Measurements from ENCODE around the gene LGALS3. TPM values are rescaled to one million over a fixed set of nuclear protein-coding genes. Genes with fewer than 3 reads are reported as not detected.

Gene LGALS3
- total RNA-seq, 2 donors from 2014 or later: 195 to 237 TPM

DNA sequence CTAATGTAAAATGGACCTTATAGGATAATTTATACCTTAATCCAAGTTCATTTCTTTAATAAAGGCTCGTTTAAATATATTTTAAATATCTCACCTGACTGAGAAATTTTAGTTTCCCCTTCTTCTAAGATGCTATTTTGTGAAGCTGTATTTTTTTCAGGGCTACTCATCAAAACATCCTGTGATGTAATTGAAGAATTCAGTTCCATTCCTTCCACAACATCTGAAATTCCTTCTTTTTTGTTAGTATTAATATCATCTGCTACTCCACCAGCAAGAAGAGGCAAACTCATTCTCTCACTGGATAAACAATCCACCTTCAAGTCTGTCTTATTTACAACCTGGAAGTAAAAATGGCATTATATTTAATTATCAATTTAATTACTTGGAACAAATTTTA, 22.5 kb downstream of the LGALS3 start:
- Histone ChIP-seq H3K4me1 (ENCODE audit: control insufficient read depth in 1 of 2, low read depth in 2 of 2) (no peaks in the 10 kb centered on the region), H3K27ac (no peak overlapping the region), H3K36me3 (no peaks in the 10 kb centered on the region), H3K9me3 (no peaks in the 10 kb centered on the region), H3K4me3 (no peak overlapping the region), H3K27me3 (replicated peaks; ENCODE audit: insufficient read depth) (no peaks in the 10 kb centered on the region)
- TF ChIP-seq CTCF (IDR thresholded peaks at IDR 0.05): no peak
- DNase-seq (ENCODE audit: low spot score): no peak
- no peak for ATAC-seq (ENCODE audit: insufficient number of reproducible peaks, low FRiP score, low read depth)

DNA sequence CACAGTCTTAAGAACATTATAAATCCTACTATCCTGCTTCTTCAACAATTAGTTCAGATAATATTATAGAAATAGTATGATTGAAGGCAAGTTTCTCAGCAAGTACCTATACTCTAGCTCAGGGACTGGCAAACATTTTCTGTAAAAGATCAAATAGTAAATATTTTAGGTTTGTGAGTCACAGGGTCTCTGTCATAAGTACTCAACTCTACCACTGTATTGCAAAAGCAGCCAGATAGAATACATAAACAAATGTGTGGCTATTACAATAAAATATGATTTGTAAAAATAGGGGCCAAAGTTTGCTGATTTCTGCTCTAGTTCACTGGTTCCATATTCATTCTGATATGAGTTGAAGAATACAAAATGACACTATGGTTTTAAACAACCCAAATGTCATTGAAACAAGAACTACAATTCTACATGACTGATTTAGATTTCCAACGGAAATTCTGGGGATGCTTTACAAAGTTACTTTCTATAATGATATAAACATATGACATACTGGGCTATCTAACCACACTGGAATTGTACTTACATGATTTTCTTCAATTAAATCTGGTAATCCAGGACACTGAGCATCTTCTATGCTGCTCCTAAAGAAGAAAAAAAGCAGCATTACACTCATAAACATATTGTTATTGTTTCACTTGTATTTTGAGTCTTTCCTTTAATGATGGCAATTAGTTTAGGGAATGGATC, 23.2 kb downstream of the LGALS3 start:
- DNase-seq (ENCODE audit: low spot score): no peak
- Histone ChIP-seq H3K9me3 (no peaks in the 10 kb centered on the region), H3K27me3 (replicated peaks; ENCODE audit: insufficient read depth) (no peaks in the 10 kb centered on the region), H3K4me3 (no peak overlapping the region), H3K27ac (no peak overlapping the region), H3K36me3 (no peaks in the 10 kb centered on the region), H3K4me1 (ENCODE audit: control insufficient read depth in 1 of 2, low read depth in 2 of 2) (no peaks in the 10 kb centered on the region)
- TF ChIP-seq CTCF (IDR thresholded peaks at IDR 0.05): no peak
- ATAC-seq (ENCODE audit: insufficient number of reproducible peaks, low FRiP score, low read depth): no peak

DNA sequence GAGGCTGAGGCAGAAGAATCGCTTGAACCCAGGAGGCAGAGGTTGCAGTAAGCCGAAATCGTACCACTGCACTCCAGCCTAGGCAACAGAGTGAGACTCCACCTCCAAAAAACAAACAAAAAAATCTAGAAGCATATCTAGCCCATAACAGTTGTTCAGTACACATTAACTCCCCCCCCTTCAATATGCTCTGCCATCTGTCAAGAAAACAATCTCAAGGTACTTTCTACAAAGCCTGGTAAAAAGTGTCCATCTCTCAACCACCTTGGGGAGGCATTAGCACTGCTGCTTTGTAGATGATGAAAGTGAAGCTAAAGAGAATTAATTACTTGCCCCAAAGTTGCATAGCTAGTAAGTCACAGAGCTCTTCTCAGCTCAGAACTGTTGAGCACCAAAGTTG, 24.9 kb downstream of the LGALS3 start:
- Histone ChIP-seq H3K27me3 (replicated peaks; ENCODE audit: insufficient read depth) (no peaks in the 10 kb centered on the region), H3K9me3 (no peaks in the 10 kb centered on the region), H3K4me1 (ENCODE audit: control insufficient read depth in 1 of 2, low read depth in 2 of 2) (no peaks in the 10 kb centered on the region), H3K27ac (no peak overlapping the region), H3K4me3 (no peak overlapping the region), H3K36me3 (no peaks in the 10 kb centered on the region)
- DNase-seq (ENCODE audit: low spot score) (no peak), ATAC-seq (ENCODE audit: insufficient number of reproducible peaks, low FRiP score, low read depth) (no peak)
- TF ChIP-seq CTCF (IDR thresholded peaks at IDR 0.05): no peak

DNA sequence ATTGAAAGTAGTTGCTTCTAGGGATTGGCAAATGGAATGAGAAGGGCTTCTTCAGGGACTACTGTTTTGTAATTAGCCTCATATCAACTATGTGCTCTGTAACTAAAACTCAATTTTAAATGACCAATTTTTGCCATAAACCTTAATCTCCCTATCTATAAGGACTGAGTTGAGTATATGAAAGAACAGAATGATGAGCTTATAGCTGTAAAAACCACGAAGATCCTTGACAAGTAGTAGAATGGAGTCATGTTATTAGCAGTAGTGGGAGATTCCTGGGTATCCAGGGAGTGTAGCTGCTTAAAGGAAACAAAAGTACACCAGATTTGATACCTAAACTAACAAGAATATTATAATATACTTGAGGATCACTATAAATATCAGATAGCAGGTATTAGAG, 28.0 kb downstream of the LGALS3 start:
- no peak for ATAC-seq (ENCODE audit: insufficient number of reproducible peaks, low FRiP score, low read depth)
- Histone ChIP-seq H3K27ac (no peak overlapping the region), H3K36me3 (no peaks in the 10 kb centered on the region), H3K9me3 (no peaks in the 10 kb centered on the region), H3K4me3 (no peak overlapping the region), H3K4me1 (ENCODE audit: control insufficient read depth in 1 of 2, low read depth in 2 of 2) (no peaks in the 10 kb centered on the region), H3K27me3 (replicated peaks; ENCODE audit: insufficient read depth) (no peaks in the 10 kb centered on the region)
- no peak for DNase-seq (ENCODE audit: low spot score)
- TF ChIP-seq CTCF (IDR thresholded peaks at IDR 0.05): no peak

DNA sequence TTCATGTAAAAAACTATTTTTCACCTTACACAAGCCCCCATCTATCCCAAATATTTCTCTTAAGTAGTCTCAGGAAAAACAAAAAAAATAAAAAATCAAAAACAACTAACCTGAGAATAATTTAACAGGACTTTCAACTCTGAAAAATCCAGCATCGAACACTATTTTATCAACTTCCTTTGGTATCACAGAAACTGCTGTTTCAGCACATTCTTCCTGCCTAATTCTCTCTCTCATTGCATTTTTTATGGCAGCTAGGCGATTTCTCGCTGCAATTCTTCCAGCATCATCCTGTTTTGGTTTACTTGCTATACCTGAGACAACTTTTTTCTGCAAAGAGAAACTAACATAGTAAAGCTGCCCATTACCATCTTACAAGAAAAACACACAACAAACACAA, 29.4 kb downstream of the LGALS3 start:
- no peaks in the 10 kb centered on the region for H3K36me3 ChIP-seq
- no peak for TF ChIP-seq CTCF (IDR thresholded peaks at IDR 0.05)
- no peak for DNase-seq (ENCODE audit: low spot score)
- no peaks in the 10 kb centered on the region for H3K27me3 ChIP-seq (replicated peaks; ENCODE audit: insufficient read depth)
- H3K4me3 ChIP-seq: no peak overlapping the region
- no peaks in the 10 kb centered on the region for H3K9me3 ChIP-seq
- H3K4me1 ChIP-seq (ENCODE audit: control insufficient read depth in 1 of 2, low read depth in 2 of 2): no peaks in the 10 kb centered on the region
- no peak overlapping the region for H3K27ac ChIP-seq
- ATAC-seq (ENCODE audit: insufficient number of reproducible peaks, low FRiP score, low read depth): no peak

Measured in thoracic aorta (tissue), 2 donors.